Neural crest cell (in vitro differentiated cells): Measurements from ENCODE around the gene TUBGCP3. TPM values are rescaled to one million over a fixed set of nuclear protein-coding genes. Genes with fewer than 3 reads are reported as not detected.

Experiments
- DNase-seq: peaks from one replicate; pipeline ENCODE4 v3.0.0; 2021; ENCODE audit warnings: low read depth, mixed read lengths, low spot score
- H3K27ac Mint-ChIP-seq: one replicate; pipeline ENCODE4 v1.8.0; 2021; ENCODE audit warnings: mild to moderate bottlenecking, mixed read lengths; ENCODE audit not compliant: unreplicated experiment
- H3K27me3 Mint-ChIP-seq: 2 replicates; pipeline ENCODE4 v1.8.0; 2021; ENCODE audit warnings: low read depth, mild to moderate bottlenecking, mixed read lengths
- H3K36me3 Mint-ChIP-seq: 2 replicates; pipeline ENCODE4 v1.8.0; 2021; ENCODE audit warnings: low read depth, mild to moderate bottlenecking, mixed read lengths
- H3K4me1 Mint-ChIP-seq: 2 replicates; pipeline ENCODE4 v1.8.0; 2021; ENCODE audit warnings: mixed read lengths
- H3K4me3 Mint-ChIP-seq: one replicate; pipeline ENCODE4 v1.8.0; 2021; ENCODE audit warnings: mild to moderate bottlenecking, mixed read lengths
- H3K9me3 Mint-ChIP-seq: 2 replicates; pipeline ENCODE4 v1.8.0; 2021; ENCODE audit warnings: mixed read lengths
- CTCF ChIP-seq: fragments of 200-600 bp; sonication (generic); conservative IDR thresholded peaks from 2 replicates; pipeline ENCODE4 v1.5.0; 2021; ENCODE audit warnings: antibody characterized with exemption, mild to moderate bottlenecking
- total RNA-seq: library from RNA; stranded (reverse); gene quantifications from 2 replicates; pipeline ENCODE4 v1.2.1, GENCODE V29; 2021

Gene TUBGCP3
- total RNA-seq, 1 donor from 2014 or later = 43.9 TPM

- H3K27me3 Mint-ChIP-seq = peaks cover 4% of the 10 kb centered on the region
- no peak for TF ChIP-seq CTCF
- no peak for DNase-seq
- no peak overlapping the region for H3K4me3 Mint-ChIP-seq
- H3K9me3 Mint-ChIP-seq = peaks cover 14% of the 10 kb centered on the region
- peaks cover 12% of the 10 kb centered on the region for H3K4me1 Mint-ChIP-seq
- peaks cover 12% of the 10 kb centered on the region for H3K36me3 Mint-ChIP-seq
- no peak overlapping the region for H3K27ac Mint-ChIP-seq
Observed at GRCh38 chr13:112441226-112441625, 146.7 kb downstream of the TUBGCP3 start.

GRCh38 chr13:112438515-112438914 is 149.4 kb downstream of the TUBGCP3 start:
- H3K4me3 Mint-ChIP-seq = no peak overlapping the region
- no peak for DNase-seq
- H3K36me3 Mint-ChIP-seq = peaks cover 12% of the 10 kb centered on the region
- no peaks in the 10 kb centered on the region for H3K27me3 Mint-ChIP-seq
- H3K9me3 Mint-ChIP-seq = peaks cover 16% of the 10 kb centered on the region
- peaks cover 6% of the 10 kb centered on the region for H3K4me1 Mint-ChIP-seq
- no peak for TF ChIP-seq CTCF
- no peak overlapping the region for H3K27ac Mint-ChIP-seq

DNA sequence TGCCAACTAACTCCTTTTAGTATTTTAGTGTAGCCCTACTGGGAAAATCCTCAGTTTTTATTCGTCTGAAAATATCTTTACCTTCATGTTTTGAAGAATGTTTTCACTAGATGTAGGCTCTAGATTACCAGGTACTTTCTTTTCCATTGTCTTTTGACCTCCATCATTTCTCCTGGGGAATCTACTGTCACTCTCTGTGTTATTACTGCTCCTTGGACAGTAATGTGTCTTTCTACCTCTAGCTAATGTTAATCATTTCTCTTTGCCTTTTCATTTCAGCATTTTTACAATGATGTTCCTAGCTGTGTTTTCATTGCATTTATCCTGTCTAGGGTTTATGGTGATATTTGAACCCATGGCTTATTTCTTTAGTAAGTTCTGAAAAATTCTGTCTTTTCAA is 149.9 kb downstream of the TUBGCP3 start:
- H3K36me3 Mint-ChIP-seq = peaks cover 12% of the 10 kb centered on the region
- H3K9me3 Mint-ChIP-seq = peaks cover 16% of the 10 kb centered on the region
- H3K4me1 Mint-ChIP-seq = peaks cover 1% of the 10 kb centered on the region
- no peak overlapping the region for H3K27ac Mint-ChIP-seq
- no peaks in the 10 kb centered on the region for H3K27me3 Mint-ChIP-seq
- no peak overlapping the region for H3K4me3 Mint-ChIP-seq
- TF ChIP-seq CTCF = no peak
- no peak for DNase-seq

DNA sequence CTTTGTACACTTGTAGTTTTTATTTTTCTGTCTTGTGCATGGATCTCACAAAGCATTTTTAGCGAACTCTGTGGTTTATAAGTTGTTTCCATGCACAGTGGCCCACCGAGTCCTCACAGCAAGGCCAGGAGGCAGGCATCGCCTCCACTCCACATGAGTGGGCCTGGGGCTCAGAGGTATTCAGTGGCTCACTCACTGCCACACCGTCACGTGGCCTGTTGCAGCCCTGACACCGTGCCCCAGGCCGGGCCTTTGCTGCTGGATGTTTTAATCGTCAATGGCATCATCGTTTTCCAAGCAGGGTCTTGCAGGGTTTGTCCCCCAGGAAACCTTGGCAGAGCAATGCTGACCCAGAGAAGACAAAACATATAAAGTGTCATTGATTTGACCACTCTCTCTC is 152.0 kb downstream of the TUBGCP3 start:
- Mint-ChIP-seq H3K36me3 (peaks cover 12% of the 10 kb centered on the region), H3K27me3 (no peaks in the 10 kb centered on the region), H3K4me1 (no peaks in the 10 kb centered on the region), H3K4me3 (no peak overlapping the region), H3K27ac (no peak overlapping the region), H3K9me3 (peaks cover 16% of the 10 kb centered on the region)
- TF ChIP-seq CTCF = no peak
- no peak for DNase-seq

Other genes with a start within 250 kb of the TUBGCP3 start
- not detected in 2 replicates for gene SPACA7, start 211.8 kb downstream of the TUBGCP3 start, total RNA-seq
- gene ATP11A, start 101.9 kb upstream of the TUBGCP3 start, total RNA-seq = 97.4 and 99.1 TPM in 2 replicates